Stomach (tissue), 9 donors: ENCODE results near the gene ECE1. TPM values are rescaled to one million over a fixed set of nuclear protein-coding genes. Genes with fewer than 3 reads are reported as not detected.

Source experiments
- DNase-seq, 2 donors: peaks; one replicate each; pipeline versions ENCODE4 v3.0.0 to v3.0.0-alpha.2; 2013 to 2019
- H3K27ac ChIP-seq, 5 donors: fragments of 200-600 bp in 4 of 5; sonication (generic) in 4 of 5; one replicate each; pipeline ENCODE4 v1.5.1; 2013 to 2019; ENCODE audit warnings: mild to moderate bottlenecking in 1 of 5, moderate library complexity in 1 of 5
- H3K27me3 ChIP-seq, 3 donors: fragments of 200-600 bp; sonication (generic); one replicate each; pipeline ENCODE4 v1.5.1; 2017 to 2019; ENCODE audit warnings: mixed run types in 1 of 3
- H3K36me3 ChIP-seq, 4 donors: fragments of 200-600 bp; sonication (generic); 1 replicate in 3 of 4; 2 replicates in 1 of 4; pipeline ENCODE4 v1.5.1; 2016 to 2019
- H3K4me1 ChIP-seq, 4 donors: fragments of 200-600 bp; sonication (generic); one replicate each; pipeline ENCODE4 v1.5.1; 2016 to 2019
- H3K4me3 ChIP-seq, 4 donors: fragments of 200-600 bp; sonication (generic) in 3 of 4; one replicate each; pipeline ENCODE4 v1.5.1; 2016 to 2019; ENCODE audit warnings: mild to moderate bottlenecking in 1 of 4
- H3K9me3 ChIP-seq, 4 donors: fragments of 200-600 bp; sonication (generic); one replicate each; pipeline ENCODE4 v1.5.1; 2016 to 2019
- CTCF ChIP-seq, 7 experiments: fragments of 450-650 bp in 4 of 7; fragments of 200-600 bp in 3 of 7; sonication (generic) in 3 of 7; IDR thresholded peaks; one replicate each; pipeline ENCODE4 v1.5.1; 2016 to 2019; ENCODE audit warnings: antibody characterized with exemption in 7 of 7, control low read depth in 2 of 7, mild to moderate bottlenecking in 1 of 7
- EP300 ChIP-seq: sonication (generic); formaldehyde crosslinking; IDR thresholded peaks from one replicate; pipeline ENCODE4 v1.6.1; 2017; ENCODE audit warnings: antibody characterized with exemption
- POLR2A ChIP-seq, 4 donors: fragments of 450-650 bp; IDR thresholded peaks; one replicate each; pipeline ENCODE4 v1.6.1; 2016; ENCODE audit warnings: antibody characterized with exemption in 4 of 4, control low read depth in 2 of 4, mild to moderate bottlenecking in 1 of 4, moderate library complexity in 1 of 4
- POLR2AphosphoS5 ChIP-seq, 3 donors: sonication (generic); formaldehyde crosslinking; IDR thresholded peaks; one replicate each; pipeline ENCODE4 v1.6.1; 2016; ENCODE audit warnings: antibody characterized with exemption in 3 of 3
- WGBS, 5 donors: extraction: QIAGEN DNeasy Blood & Tissue Kit in 3 of 5; methylation state at CpG; one replicate each; pipeline versions ENCODE4 v1.1.5 to v1.1.7; 2013 to 2018; 5-methylcytosine and 5-hydroxymethylcytosine counted together
- intact Hi-C: fragments of 100-400 bp; cut with DNase I; formaldehyde crosslinking; loops from one replicate; pipeline ENCODE4 v1.15.1; 2023; ENCODE audit warnings: low total_unique reads
- polyA plus RNA-seq, 3 donors: library from polyadenylated mRNA; stranded (reverse); fragments of 200-250 nt; gene quantifications; one replicate each; pipeline ENCODE4 v1.2.3, GENCODE V29; 2013
- total RNA-seq, 5 donors: library from RNA; depleted of rRNA; stranded (reverse); fragments of >200 nt; gene quantifications; one replicate each; pipeline versions ENCODE4 v1.1.0 to v1.2.3, GENCODE V29; 2014 to 2016
- donor health status: healthy with polysubstance abuse.
- donor health status: Bipolar disorder and iron deficiency.
- donor health status: healthy.

The ECE1 gene
- total and polyA plus RNA-seq, 8 donors: 17.6 to 574 (median 42.6) TPM

GRCh38 chr1:21307663-21308305 lies 17.5 kb upstream of the ECE1 start:
- intact Hi-C loops: no loop called here
- no peaks in the 10 kb centered on the region for H3K9me3 ChIP-seq
- no peaks in the 10 kb centered on the region for H3K27me3 ChIP-seq
- DNase-seq: no peak
- no peak overlapping the region for H3K4me3 ChIP-seq
- no peak for TF ChIP-seq CTCF (IDR thresholded peaks at IDR 0.05)
- TF ChIP-seq POLR2AphosphoS5 (IDR thresholded peaks at IDR 0.05): no peak
- no peak for TF ChIP-seq EP300
- H3K36me3 ChIP-seq: no peaks in the 10 kb centered on the region
- H3K27ac ChIP-seq: peak overlapping the region in 4 of 5 donors; percentile 48 to 84 (median 60)
- peaks cover 50 to 97% (median 73%) of the 10 kb centered on the region in 4 donors for H3K4me1 ChIP-seq
- 65 to 74% (median 71%) methylated on average over 6 of the region's 6 CpGs for WGBS, 5 donors

DNA sequence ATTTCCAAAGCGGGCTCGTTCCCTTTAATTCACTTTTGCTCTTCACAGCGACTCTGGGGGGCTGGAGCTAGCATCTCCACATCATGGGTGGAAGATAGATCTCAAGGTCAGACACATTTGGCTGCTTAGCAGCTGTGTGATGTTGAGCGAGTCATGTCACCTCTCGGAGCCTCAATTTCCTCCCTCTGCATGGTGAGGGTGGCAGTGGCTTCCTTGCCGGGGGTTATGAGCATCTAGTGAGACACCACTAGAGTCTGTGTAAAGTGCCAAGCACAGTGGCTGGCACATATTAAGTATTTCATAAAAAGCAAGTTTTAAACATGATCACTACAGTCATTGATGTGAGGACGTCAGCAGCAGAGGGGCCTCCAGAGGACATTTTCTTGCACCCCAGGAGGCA lies 16.9 kb upstream of the ECE1 start:
- peaks cover 49 to 97% (median 76%) of the 10 kb centered on the region in 4 donors for H3K4me1 ChIP-seq
- TF ChIP-seq CTCF (IDR thresholded peaks at IDR 0.05): no peak
- TF ChIP-seq POLR2A (IDR thresholded peaks at IDR 0.05): no peak
- TF ChIP-seq POLR2AphosphoS5 (IDR thresholded peaks at IDR 0.05): no peak
- no peak for TF ChIP-seq EP300
- intact Hi-C loops: no loop called here
- H3K27me3 ChIP-seq: no peaks in the 10 kb centered on the region
- H3K27ac ChIP-seq: peak overlapping the region in 4 of 5 donors; percentile 48 to 84 (median 60)
- no peaks in the 10 kb centered on the region for H3K36me3 ChIP-seq
- no peaks in the 10 kb centered on the region for H3K9me3 ChIP-seq
- 87 to 96% (median 92%) methylated on average over 7 of the region's 7 CpGs for WGBS, 5 donors
- H3K4me3 ChIP-seq: no peak overlapping the region
- DNase-seq: no peak

- Histone ChIP-seq H3K27ac (peak overlapping the region in 4 of 5 donors; percentile 10 to 67 (median 56)), H3K27me3 (no peaks in the 10 kb centered on the region), H3K9me3 (no peaks in the 10 kb centered on the region), H3K4me3 (no peak overlapping the region), H3K36me3 (no peaks in the 10 kb centered on the region), H3K4me1 (peaks cover 46 to 90% (median 73%) of the 10 kb centered on the region in 4 donors)
- intact Hi-C loops: no loop called here
- WGBS, 5 donors: 77 to 83% (median 80%) methylated on average over 1 of the region's 1 CpG
- no peak for DNase-seq
- TF ChIP-seq POLR2A (IDR thresholded peaks at IDR 0.05) (no peak), CTCF (IDR thresholded peaks at IDR 0.05) (no peak), POLR2AphosphoS5 (IDR thresholded peaks at IDR 0.05) (no peak), EP300 (no peak)
These were observed 15.6 kb upstream of the ECE1 start for GRCh38 chr1:21305900-21306189.

DNA sequence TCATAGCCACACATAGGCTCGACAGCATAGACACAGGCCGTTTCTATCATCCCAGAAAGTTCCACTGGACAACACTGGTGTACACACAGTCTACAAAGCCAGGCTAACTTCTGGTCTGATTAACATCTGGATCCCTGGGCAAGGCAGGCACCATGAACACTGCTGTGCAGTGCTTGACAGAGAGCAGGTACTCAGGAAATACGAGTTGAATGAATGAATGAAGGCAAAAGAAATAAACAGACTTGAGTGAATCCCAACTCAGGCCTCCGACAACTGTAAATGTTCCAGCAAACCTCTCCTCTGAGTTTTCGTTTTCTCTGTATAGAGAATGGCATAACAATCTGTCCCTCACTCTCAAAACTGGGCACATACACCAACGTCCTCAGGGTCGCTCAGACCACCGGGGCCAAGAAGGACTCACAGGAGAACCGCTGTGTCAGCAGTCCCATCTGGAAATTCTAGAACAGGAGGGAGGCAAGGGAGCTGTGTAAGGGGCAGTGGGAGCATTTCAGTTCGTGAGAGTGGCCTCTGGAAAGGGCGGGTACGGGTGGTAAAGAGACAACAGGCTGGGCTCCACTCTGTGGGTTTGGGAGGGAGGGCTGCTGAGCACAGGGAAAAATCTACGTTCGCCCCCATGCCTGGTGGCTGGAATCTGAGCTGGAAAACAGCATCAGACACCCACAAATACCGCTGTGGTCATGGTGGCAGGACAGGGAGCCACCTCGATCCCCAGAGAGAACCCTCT lies 15.1 kb upstream of the ECE1 start:
- no peaks in the 10 kb centered on the region for H3K9me3 ChIP-seq
- no peaks in the 10 kb centered on the region for H3K27me3 ChIP-seq
- peak overlapping the region in 4 of 5 donors; percentile 10 to 67 (median 56) for H3K27ac ChIP-seq
- H3K4me1 ChIP-seq: peaks cover 46 to 90% (median 72%) of the 10 kb centered on the region in 4 donors
- whole genome bisulfite sequencing, 5 donors: 78 to 86% (median 83%) methylated on average over 16 of the region's 16 CpGs
- H3K36me3 ChIP-seq: no peaks in the 10 kb centered on the region
- TF ChIP-seq POLR2A (IDR thresholded peaks at IDR 0.05) (no peak), POLR2AphosphoS5 (IDR thresholded peaks at IDR 0.05) (no peak), CTCF (IDR thresholded peaks at IDR 0.05) (no peak)
- no peak overlapping the region for H3K4me3 ChIP-seq
- DNase-seq: no peak
- intact Hi-C loops: no loop called here
